GM18499 (cell line): Measurements from ENCODE around the gene CCDC150.
"Not testable (repeated sequence)": the region's sequence is repeated elsewhere in the genome, so short reads cannot be mapped to it uniquely, and the experiment has no call there.

Experiments
- ATAC-seq: cut with Tn5 transposase; IDR thresholded peaks from one replicate; pipeline ENCODE4 v1.9.1; 2021; ENCODE audit warnings: moderate number of reproducible peaks; ENCODE audit not compliant: insufficient read depth, unreplicated experiment

The CCDC150 gene

DNA sequence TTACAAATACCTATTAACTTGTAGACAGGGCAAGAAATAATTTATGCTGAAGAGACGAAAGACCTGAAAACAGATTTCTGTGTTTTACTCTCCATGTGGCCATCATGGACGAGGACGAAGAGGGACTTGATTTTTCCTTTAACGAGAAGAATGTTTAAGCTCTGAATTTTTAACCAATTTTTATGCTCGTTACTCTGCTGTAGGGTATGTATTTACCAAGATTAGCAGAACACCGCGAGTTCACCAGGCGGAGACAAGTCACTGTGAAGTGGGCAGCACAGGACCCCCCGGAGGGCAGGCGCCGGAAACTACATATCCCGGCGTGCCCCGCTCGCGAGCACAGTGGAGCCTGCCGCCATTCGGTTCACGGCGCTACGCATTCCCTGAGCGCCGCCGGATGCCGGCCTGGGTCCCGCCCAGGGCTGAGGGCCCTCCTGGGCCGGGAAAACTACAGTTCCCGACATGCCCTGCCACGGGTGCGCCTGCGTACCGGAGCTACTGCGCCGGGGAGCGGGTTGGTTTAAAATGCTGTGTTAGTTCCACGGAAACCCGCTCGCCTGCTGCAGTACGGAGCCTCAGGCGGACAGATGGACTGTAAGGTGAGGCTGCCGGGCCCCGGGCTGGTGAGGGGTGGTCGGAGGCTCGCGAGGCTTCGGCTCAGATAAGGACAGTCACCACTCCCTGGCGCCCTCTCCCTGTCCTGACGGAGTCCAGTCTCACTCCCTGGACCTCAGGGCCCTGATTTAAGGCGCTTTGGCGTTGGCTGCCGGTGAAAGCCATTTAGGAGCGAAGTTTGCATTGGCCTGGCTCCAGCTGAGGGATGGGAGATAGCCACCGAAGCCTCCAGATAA lies at the start of gene CCDC150:
TSS of gene CCDC150 (plus strand) at position 536 of the 851 bp plus-strand sequence. CDS start at position 588, 52 bp downstream.
- ATAC-seq: peak; percentile 99

- no peak for ATAC-seq
These were observed 49.2 kb upstream of the CCDC150 start for GRCh38 chr2:196590286-196590685.

DNA sequence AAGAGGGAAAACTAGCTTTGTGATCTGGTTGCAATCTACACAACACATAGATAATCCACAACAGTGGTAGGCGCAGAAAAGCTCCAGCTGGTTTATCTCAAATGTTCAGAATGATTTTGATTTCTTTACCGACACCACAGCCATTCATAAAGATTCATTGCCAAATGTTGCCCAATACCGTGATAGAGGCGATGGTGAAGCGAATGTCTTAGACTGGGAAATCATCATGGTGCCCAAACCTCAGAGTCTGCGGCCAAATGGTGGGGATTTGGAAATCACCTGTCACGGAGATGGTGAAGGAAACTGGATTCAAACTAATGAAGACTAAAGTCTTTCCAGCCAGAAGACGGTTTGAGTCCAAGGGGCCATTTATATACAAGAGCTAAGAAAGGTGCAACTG lies 48.5 kb upstream of the CCDC150 start:
- ATAC-seq: no peak

- no peak for ATAC-seq
These were observed 47.9 kb upstream of the CCDC150 start for GRCh38 chr2:196591621-196592022.

GRCh38 chr2:196592331-196592910 lies 47.1 kb upstream of the CCDC150 start:
- no peak for ATAC-seq

- no peak for ATAC-seq
These were observed 46.3 kb upstream of the CCDC150 start, which contains the start of gene HECW2 for GRCh38 chr2:196592911-196593881. Gene HECW2 (minus strand): TSS chr2:196593554.

DNA sequence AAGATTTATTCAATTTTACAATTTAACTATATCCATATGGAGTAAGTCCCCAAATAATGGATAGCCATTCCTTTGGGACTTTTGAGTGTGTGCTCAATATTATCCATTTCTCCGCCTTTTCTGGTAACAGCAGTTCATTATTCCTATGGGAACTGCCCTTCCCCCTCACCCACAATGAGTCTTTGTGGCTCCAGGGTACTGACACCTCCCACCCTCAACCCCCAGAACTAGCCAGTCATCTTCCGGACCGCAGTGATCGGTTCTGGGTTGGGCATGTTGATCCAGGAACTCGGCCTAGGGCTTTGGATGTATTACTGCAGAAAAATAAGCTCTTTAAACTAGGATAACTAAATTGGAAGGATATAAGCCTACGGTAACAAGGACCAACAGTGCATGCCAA lies 45.4 kb upstream of the CCDC150 start:
- ATAC-seq: no peak

DNA sequence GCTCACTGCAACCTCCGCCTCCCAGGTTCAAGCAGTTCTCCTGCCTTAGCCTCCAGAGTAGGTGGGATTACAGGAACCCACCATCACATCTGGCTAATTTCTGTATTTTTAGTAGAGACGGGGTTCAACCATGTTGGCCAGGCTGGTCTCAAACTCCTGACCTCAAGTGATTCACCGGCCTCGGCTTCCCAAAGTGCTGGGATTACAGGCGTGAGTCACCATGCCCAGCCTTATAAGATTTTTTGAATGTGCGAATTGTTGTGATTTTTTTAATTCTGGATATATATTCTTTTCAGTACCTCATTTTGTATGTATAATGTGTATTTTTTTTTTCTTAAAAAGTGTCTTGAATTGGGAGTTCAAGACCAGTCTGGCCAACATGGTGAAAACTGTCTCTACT lies 42.0 kb upstream of the CCDC150 start:
- ATAC-seq: no peak

GRCh38 chr2:196598412-196598811 lies 41.1 kb upstream of the CCDC150 start:
- no peak for ATAC-seq

DNA sequence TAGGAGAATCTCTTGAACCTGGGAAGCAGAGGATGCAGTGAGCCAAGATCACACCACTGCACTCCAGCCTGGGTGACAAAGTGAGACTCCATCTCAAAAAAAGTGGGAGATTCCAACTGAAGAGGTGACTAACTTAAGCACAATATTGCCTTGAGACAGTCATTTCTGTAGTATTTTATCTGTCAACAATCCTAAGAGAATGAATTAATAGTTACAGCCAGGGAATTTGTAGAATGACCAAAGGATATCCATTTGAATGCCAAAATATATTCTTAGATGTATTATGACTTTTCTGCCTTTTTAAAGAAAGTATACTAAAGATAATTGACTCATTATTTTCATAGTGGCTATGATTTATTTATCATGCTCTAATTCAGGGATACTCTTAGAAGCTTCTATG lies 40.7 kb upstream of the CCDC150 start:
- no peak for ATAC-seq

DNA sequence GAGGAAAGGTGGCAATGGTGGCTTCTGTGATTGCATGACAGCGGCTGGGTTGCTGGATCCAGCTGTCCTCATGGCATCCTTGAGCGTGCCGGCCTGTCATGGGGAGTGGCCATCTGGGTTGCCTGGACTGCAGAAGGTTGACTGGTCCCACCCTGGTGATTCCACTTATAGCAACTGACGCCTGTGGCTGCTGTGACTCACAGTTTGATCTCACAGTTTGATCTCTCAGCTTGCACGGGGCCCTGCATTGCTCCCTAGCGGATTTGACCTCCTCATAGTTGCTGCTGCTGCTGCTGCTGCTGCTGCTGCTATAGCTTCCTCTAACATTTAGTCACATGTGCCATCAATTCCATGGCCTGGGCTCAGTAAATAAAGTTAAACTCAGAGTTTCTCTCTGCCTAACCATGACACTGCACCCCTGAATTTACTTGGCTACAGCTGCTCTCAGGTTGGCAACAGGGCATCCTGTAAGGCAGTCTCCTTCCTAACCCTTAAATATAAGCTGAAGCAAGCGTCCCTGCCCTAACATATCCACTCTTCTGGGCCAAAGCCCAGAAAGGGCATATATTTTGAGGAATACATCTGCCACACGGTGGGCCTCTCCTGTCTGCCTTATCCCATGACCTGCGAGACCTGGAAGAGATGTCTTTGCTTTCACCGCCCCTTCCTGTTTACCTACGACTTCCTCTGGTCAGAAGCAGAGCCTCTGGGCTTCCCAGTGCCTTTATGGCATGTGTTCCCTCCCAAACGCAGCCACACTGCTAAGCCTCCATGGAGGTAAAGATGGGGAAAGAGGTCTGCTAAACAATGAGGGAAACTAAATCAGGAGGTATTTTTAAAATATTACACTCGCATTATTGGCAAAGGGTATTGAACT lies 37.8 kb upstream of the CCDC150 start:
- no peak for ATAC-seq

GRCh38 chr2:196604196-196604595 lies 35.3 kb upstream of the CCDC150 start:
- no peak for ATAC-seq

DNA sequence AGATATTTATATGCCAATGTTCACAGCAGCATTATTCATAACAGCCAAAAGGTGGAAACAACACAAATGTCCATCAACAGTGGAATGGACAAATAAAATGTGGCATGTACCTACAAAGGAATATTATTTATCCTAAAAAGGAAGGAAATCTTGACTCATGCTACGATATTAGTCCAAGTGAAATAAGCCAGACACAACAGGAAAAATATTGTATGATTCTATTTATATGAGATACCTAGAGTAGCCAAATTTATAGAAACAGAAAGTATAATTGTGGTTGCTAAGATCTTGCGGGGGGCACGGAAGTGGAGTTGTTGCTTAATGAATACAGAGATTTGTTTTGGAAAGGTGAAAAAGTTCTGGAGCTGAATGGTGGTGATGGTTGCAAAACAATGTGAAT lies 33.0 kb upstream of the CCDC150 start:
- no peak for ATAC-seq

DNA sequence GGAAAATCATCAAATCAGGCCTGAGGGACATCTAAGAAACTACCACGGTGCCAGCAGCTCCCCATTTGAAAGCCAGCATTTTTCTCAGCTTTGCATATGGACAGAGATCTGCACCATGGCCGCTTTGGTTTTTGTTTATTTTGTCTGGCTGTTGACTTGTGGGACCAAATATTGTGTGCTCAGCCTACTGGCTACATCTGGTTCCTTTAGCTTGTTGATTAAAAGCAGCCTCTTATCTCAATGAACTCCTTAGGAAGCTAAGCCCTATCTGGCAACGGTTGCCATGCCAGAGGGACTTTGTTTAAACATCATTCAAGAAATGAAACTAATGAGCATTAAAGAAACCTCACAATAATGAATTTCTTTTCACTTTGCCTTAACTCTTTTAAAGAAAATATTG lies 32.4 kb upstream of the CCDC150 start:
- ATAC-seq: no peak

- ATAC-seq: not testable (repeated sequence)
These were observed 31.6 kb upstream of the CCDC150 start for GRCh38 chr2:196607896-196608295.

DNA sequence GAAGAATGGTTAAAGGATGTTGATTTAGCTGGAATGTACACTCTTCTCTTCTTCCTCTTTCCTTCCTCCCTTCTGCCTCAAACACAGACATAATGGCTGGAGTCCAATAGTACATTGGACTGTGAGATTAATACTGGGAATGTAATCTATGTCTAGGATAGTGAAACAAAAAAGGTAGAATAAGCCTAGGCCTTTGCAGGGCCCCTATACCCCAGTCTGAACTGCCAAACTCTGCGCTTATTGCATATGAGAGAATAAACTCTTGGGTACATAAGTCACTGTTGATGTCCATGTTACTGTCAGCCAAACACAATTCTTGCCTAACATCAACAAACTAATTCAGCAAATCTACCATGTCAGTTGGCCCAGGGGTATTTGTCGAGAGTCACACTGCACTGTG lies 29.7 kb upstream of the CCDC150 start:
- no peak for ATAC-seq

- no peak for ATAC-seq
These were observed 28.7 kb upstream of the CCDC150 start for GRCh38 chr2:196610796-196611195.

GRCh38 chr2:196613302-196613701 lies 26.2 kb upstream of the CCDC150 start:
- ATAC-seq: no peak

- no peak for ATAC-seq
These were observed 22.1 kb upstream of the CCDC150 start for GRCh38 chr2:196617430-196617829.

GRCh38 chr2:196618661-196619060 lies 20.9 kb upstream of the CCDC150 start:
- no peak for ATAC-seq
